A673 (cell line): ENCODE measurements around the gene GAREM1. TPM values are rescaled to one million over a fixed set of nuclear protein-coding genes. Genes with fewer than 3 reads are reported as not detected.

ENCODE experiments used
- BruUV-seq: library from RNA; stranded (reverse); fragments of 400-500 nt; replicated peaks from 2 replicates; lab custom pipeline; 2021; lab: Mats Ljungman, UMichigan
- CTCF ChIA-PET: fragments of 300-600 bp; sonication (Branson Sonifier 250); formaldehyde crosslinking; loops from one replicate; lab custom pipeline; 2022; ENCODE audit warnings: antibody characterized with exemption; lab: Charles Lee
- POLR2A ChIA-PET: fragments of 300-600 bp; sonication (Branson Sonifier 250); formaldehyde crosslinking; loops from one replicate; lab custom pipeline; 2022; ENCODE audit warnings: antibody characterized with exemption; ENCODE audit not compliant: low non-redundant PET; lab: Charles Lee
- DNase-seq: peaks from one replicate; pipeline ENCODE4 v3.0.0-alpha.2; 2015; ENCODE audit warnings: low spot score
- H3K27ac ChIP-seq: fragments of 200-600 bp; sonication (generic); 2 replicates; pipeline ENCODE4 v1.5.1; 2016; ENCODE audit warnings: mixed run types, low read depth, mild to moderate bottlenecking, mixed read lengths, antibody characterized with exemption, low read length; ENCODE audit not compliant: poor library complexity, severe bottlenecking
- H3K27me3 ChIP-seq: fragments of 200-600 bp; sonication (generic); replicated peaks from 2 replicates; pipeline ENCODE4 v1.6.1; 2017; ENCODE audit warnings: mixed run types, low read depth, mild to moderate bottlenecking, mixed read lengths, antibody characterized with exemption, low read length; ENCODE audit not compliant: insufficient read depth, poor library complexity
- H3K36me3 ChIP-seq: fragments of 200-600 bp; sonication (generic); 2 replicates; pipeline ENCODE4 v1.6.1; 2016; ENCODE audit warnings: mixed run types, mild to moderate bottlenecking, mixed read lengths, antibody characterized with exemption, low read length; ENCODE audit not compliant: insufficient read depth, poor library complexity, severe bottlenecking
- H3K4me1 ChIP-seq: fragments of 200-600 bp; sonication (generic); 2 replicates; pipeline ENCODE4 v1.6.1; 2017; ENCODE audit warnings: mixed run types, mild to moderate bottlenecking, mixed read lengths, antibody characterized with exemption, low read length; ENCODE audit not compliant: insufficient read depth, poor library complexity, severe bottlenecking
- H3K4me3 ChIP-seq: fragments of 200-600 bp; sonication (generic); 2 replicates; pipeline ENCODE4 v1.5.1; 2016; ENCODE audit warnings: low read depth, mixed run types, mild to moderate bottlenecking, mixed read lengths, low read length; ENCODE audit not compliant: poor library complexity, severe bottlenecking
- H3K9me3 ChIP-seq: fragments of 200-600 bp; sonication (generic); 2 replicates; pipeline ENCODE4 v1.6.1; 2016; ENCODE audit warnings: mixed run types, low read depth, mild to moderate bottlenecking, mixed read lengths, antibody characterized with exemption, low read length; ENCODE audit not compliant: poor library complexity, severe bottlenecking
- CTCF ChIP-seq: fragments of 300-800, 200-600 bp; sonication (generic); conservative IDR thresholded peaks from 2 replicates; pipeline ENCODE4 v1.5.1; 2017; ENCODE audit warnings: low read depth, mild to moderate bottlenecking, antibody characterized with exemption, low read length, moderate library complexity, mixed read lengths
- EZH2 ChIP-seq: fragments of 200-600 bp; sonication (generic); IDR thresholded peaks from 2 replicates; pipeline ENCODE4 v1.6.1; 2017; ENCODE audit warnings: borderline replicate concordance, low read depth, mild to moderate bottlenecking, mixed read lengths, antibody characterized with exemption, low read length; ENCODE audit not compliant: poor library complexity, severe bottlenecking
- intact Hi-C: fragments of 100-400 bp; cut with micrococcal nuclease; formaldehyde crosslinking; loops from one replicate; pipeline ENCODE4 v1.10.0; 2022; ENCODE audit not compliant: unreplicated experiment
- total RNA-seq: library from RNA; stranded (reverse); gene quantifications from 2 replicates; pipeline ENCODE4 v1.2.3, GENCODE V29; 2021

GAREM1 gene
- total RNA-seq, 1 experiment from 2014 or later = 8.4 TPM

GRCh38 chr18:32326450-32327308, 144.0 kb downstream of the GAREM1 start:
- TF ChIP-seq EZH2 = no peak
- no peak for TF ChIP-seq CTCF
- Histone ChIP-seq H3K4me1 (peaks cover 5% of the 10 kb centered on the region), H3K27ac (no peak overlapping the region), H3K9me3 (no peaks in the 10 kb centered on the region), H3K36me3 (no peaks in the 10 kb centered on the region), H3K27me3 (no peaks in the 10 kb centered on the region), H3K4me3 (no peak overlapping the region)
- intact Hi-C loops = no loop called here
- BruUV-seq = no TSS peak
- DNase-seq = no peak
- ChIA-PET CTCF (no interaction called here), POLR2A (no interaction called here)

- ChIA-PET POLR2A (no interaction called here), CTCF (no interaction called here)
- intact Hi-C loops = no loop called here
- H3K36me3 ChIP-seq = no peaks in the 10 kb centered on the region
- H3K4me1 ChIP-seq = peaks cover 5% of the 10 kb centered on the region
- H3K27ac ChIP-seq = no peak overlapping the region
- no peaks in the 10 kb centered on the region for H3K27me3 ChIP-seq
- no peaks in the 10 kb centered on the region for H3K9me3 ChIP-seq
- no TSS peak for BruUV-seq
- TF ChIP-seq EZH2 (no peak), CTCF (no peak)
- H3K4me3 ChIP-seq = no peak overlapping the region
- no peak for DNase-seq
Measured at GRCh38 chr18:32324181-32324580, 146.5 kb downstream of the GAREM1 start.

- no peak for DNase-seq
- no TSS peak for BruUV-seq
- H3K27me3 ChIP-seq = no peaks in the 10 kb centered on the region
- POLR2A ChIA-PET = no interaction called here
- intact Hi-C loops = no loop called here
- no peak for TF ChIP-seq CTCF
- TF ChIP-seq EZH2 = no peak
- no peak overlapping the region for H3K4me3 ChIP-seq
- H3K27ac ChIP-seq = no peak overlapping the region
- H3K9me3 ChIP-seq = no peaks in the 10 kb centered on the region
- CTCF ChIA-PET = no interaction called here
- H3K36me3 ChIP-seq = no peaks in the 10 kb centered on the region
- H3K4me1 ChIP-seq = peaks cover 25% of the 10 kb centered on the region
Measured at GRCh38 chr18:32321826-32322225, 148.9 kb downstream of the GAREM1 start.
